Astrocyte of the cerebellum (primary cell): ENCODE data around the gene CCDC146.

Source experiments
- DNase-seq: peaks from one replicate; pipeline ENCODE4 v3.0.0-alpha.2; 2011; ENCODE audit warnings: low read depth
- H3K4me3 ChIP-seq: 2 replicates; pipeline ENCODE4 v1.5.1; 2011; ENCODE audit warnings: mild to moderate bottlenecking, low read depth, low read length, moderate library complexity
- CTCF ChIP-seq: IDR thresholded peaks from 2 replicates; pipeline ENCODE4 v1.5.1; 2012; ENCODE audit warnings: low read length, low read depth, moderate library complexity, mild to moderate bottlenecking; ENCODE audit errors: missing control alignments
- in situ Hi-C: cut with HindIII; loops from 2 replicates; pipeline ENCODE4 v1.10.0; 2017; ENCODE audit warnings: low sequenced_read_pairs

CCDC146 gene

GRCh38 chr7:77306231-77307067 is 184.0 kb downstream of the CCDC146 start:
- H3K4me3 ChIP-seq: no peak overlapping the region
- no peak for TF ChIP-seq CTCF
- DNase-seq: no peak
- in situ Hi-C loops: no loop called here

GRCh38 chr7:77308792-77309191 is 186.4 kb downstream of the CCDC146 start:
- in situ Hi-C loops: no loop called here
- TF ChIP-seq CTCF: no peak
- H3K4me3 ChIP-seq: no peak overlapping the region
- no peak for DNase-seq

GRCh38 chr7:77309714-77310220 is 187.4 kb downstream of the CCDC146 start:
- no peak for TF ChIP-seq CTCF
- DNase-seq: no peak
- in situ Hi-C loops: no loop called here
- H3K4me3 ChIP-seq: no peak overlapping the region

- no peak overlapping the region for H3K4me3 ChIP-seq
- TF ChIP-seq CTCF: no peak
- in situ Hi-C loops: no loop called here
- no peak for DNase-seq
Observed at GRCh38 chr7:77310982-77311381, 188.6 kb downstream of the CCDC146 start.

GRCh38 chr7:77313085-77313484 is 190.7 kb downstream of the CCDC146 start:
- DNase-seq: no peak
- no peak overlapping the region for H3K4me3 ChIP-seq
- TF ChIP-seq CTCF: no peak
- in situ Hi-C loops: no loop called here

GRCh38 chr7:77313876-77314480 is 191.6 kb downstream of the CCDC146 start:
- H3K4me3 ChIP-seq: no peak overlapping the region
- TF ChIP-seq CTCF: no peak
- DNase-seq: no peak
- in situ Hi-C loops: no loop called here
